Umbilical cord (tissue), 2 donors: ENCODE data around the gene B3GAT1. TPM values are rescaled to one million over a fixed set of nuclear protein-coding genes. Genes with fewer than 3 reads are reported as not detected.
"Not testable (repeated sequence)": the region's sequence is repeated elsewhere in the genome, so short reads cannot be mapped to it uniquely, and the experiment has no call there.

ENCODE experiments used
- DNase-seq: peaks from one replicate; pipeline ENCODE4 v3.0.0-alpha.2; 2015; ENCODE audit warnings: low spot score
- total RNA-seq: library from RNA; depleted of rRNA; stranded (reverse); fragments of >200 nt; gene quantifications from one replicate; pipeline ENCODE4 v1.2.3, GENCODE V29; 2014; ENCODE audit warnings: low replicate concordance; ENCODE audit not compliant: insufficient read depth

The B3GAT1 gene
- 2.4 TPM for total RNA-seq

GRCh38 chr11:134412203-134413042, at the start of gene B3GAT1:
Gene B3GAT1, minus strand, starts transcription at chr11:134412242. Its CDS starts 24,583 bp downstream, at chr11:134387659.
- DNase-seq: no peak

GRCh38 chr11:134461621-134462020, 49.6 kb upstream of the B3GAT1 start:
- no peak for DNase-seq

GRCh38 chr11:134460881-134461280, 48.8 kb upstream of the B3GAT1 start:
- DNase-seq: no peak

GRCh38 chr11:134460062-134460561, 48.1 kb upstream of the B3GAT1 start:
- no peak for DNase-seq

GRCh38 chr11:134459246-134460061, 47.4 kb upstream of the B3GAT1 start:
- no peak for DNase-seq

GRCh38 chr11:134457411-134458007, 45.5 kb upstream of the B3GAT1 start:
- DNase-seq: not testable (repeated sequence)

GRCh38 chr11:134455516-134455915, 43.5 kb upstream of the B3GAT1 start:
- no peak for DNase-seq

GRCh38 chr11:134454146-134454690, 42.2 kb upstream of the B3GAT1 start:
- DNase-seq: no peak

GRCh38 chr11:134453441-134453840, 41.4 kb upstream of the B3GAT1 start:
- no peak for DNase-seq

GRCh38 chr11:134452838-134453155, 40.8 kb upstream of the B3GAT1 start:
- DNase-seq: no peak

GRCh38 chr11:134452026-134452837, 40.2 kb upstream of the B3GAT1 start:
- no peak for DNase-seq

GRCh38 chr11:134450186-134450585, 38.1 kb upstream of the B3GAT1 start:
- no peak for DNase-seq

- DNase-seq: no peak
Observed at GRCh38 chr11:134449713-134450112, 37.7 kb upstream of the B3GAT1 start.

GRCh38 chr11:134449051-134449450, 37.0 kb upstream of the B3GAT1 start:
- no peak for DNase-seq

GRCh38 chr11:134447696-134448095, 35.7 kb upstream of the B3GAT1 start:
- no peak for DNase-seq

- DNase-seq: no peak
Observed at GRCh38 chr11:134445601-134446325, 33.7 kb upstream of the B3GAT1 start.

- DNase-seq: not testable (repeated sequence)
Observed at GRCh38 chr11:134444160-134445108, 32.4 kb upstream of the B3GAT1 start.

- no peak for DNase-seq
Observed at GRCh38 chr11:134443246-134443645, 31.2 kb upstream of the B3GAT1 start.

GRCh38 chr11:134442246-134442645, 30.2 kb upstream of the B3GAT1 start:
- no peak for DNase-seq
